Stimulated activated CD8-positive, alpha-beta memory T cell treated with anti-CD3 and anti-CD28 coated beads, Interleukin-2, amount 100 ng/mL, for 1 hour (primary cell): Measurements from ENCODE around the gene TUSC2.

Experiments used
- DNase-seq, 2 donors: peaks; one replicate each; pipeline ENCODE4 v3.0.0-alpha.2; 2020; ENCODE audit warnings: low read depth in 2 of 2

TUSC2 gene

GRCh38 chr3:50336452-50337174 is 8.6 kb upstream of the TUSC2 start:
- no peak for DNase-seq

GRCh38 chr3:50334339-50335075 is 6.5 kb upstream of the TUSC2 start:
- DNase-seq, result no peak

- DNase-seq, result no peak
Observed at GRCh38 chr3:50333744-50334328, 5.8 kb upstream of the TUSC2 start.

GRCh38 chr3:50331364-50331907 is 3.4 kb upstream of the TUSC2 start:
- no peak for DNase-seq

- DNase-seq, result no peak
Observed at GRCh38 chr3:50330330-50330729, 2.3 kb upstream of the TUSC2 start.

- DNase-seq, result no peak
Observed at GRCh38 chr3:50327129-50327528, 894 bp downstream of the TUSC2 start.

GRCh38 chr3:50326182-50326541 is 1.9 kb downstream of the TUSC2 start:
- no peak for DNase-seq

- no peak for DNase-seq
Observed at GRCh38 chr3:50325497-50326181, 2.4 kb downstream of the TUSC2 start.

- DNase-seq, result no peak
Observed at GRCh38 chr3:50325113-50325480, 2.9 kb downstream of the TUSC2 start.

GRCh38 chr3:50324351-50325112 is 3.5 kb downstream of the TUSC2 start:
- no peak for DNase-seq

- DNase-seq, result no peak
Observed at GRCh38 chr3:50323614-50324199, 4.3 kb downstream of the TUSC2 start.

- no peak for DNase-seq
Observed at GRCh38 chr3:50323092-50323600, 4.9 kb downstream of the TUSC2 start.

GRCh38 chr3:50322386-50323091 is 5.5 kb downstream of the TUSC2 start, which contains the start of gene HYAL2:
Gene HYAL2, minus strand, starts transcription at chr3:50322745. Its CDS starts 2,256 bp downstream, at chr3:50320489.
- DNase-seq, result no peak

GRCh38 chr3:50322115-50322385 is 6.0 kb downstream of the TUSC2 start:
- no peak for DNase-seq

GRCh38 chr3:50321336-50322114 is 6.5 kb downstream of the TUSC2 start:
- peak; percentile 56 to 68 for DNase-seq

- peak in 1 of 2 donors; percentile 39 for DNase-seq
Observed at GRCh38 chr3:50320853-50321335, 7.1 kb downstream of the TUSC2 start.

GRCh38 chr3:50319894-50320625 is 8.0 kb downstream of the TUSC2 start:
- DNase-seq, result no peak

- no peak for DNase-seq
Observed at GRCh38 chr3:50319181-50319893, 8.7 kb downstream of the TUSC2 start.
